NCI-H82 treated with DMSO at 0.1 percent for 48 hours (cell line): ENCODE data around the gene RRP1B.
A peak's percentile ranks its signal among the peaks of the same experiment; 100 is the strongest.
"Not testable (repeated sequence)": the region's sequence is repeated elsewhere in the genome, so short reads cannot be mapped to it uniquely, and the experiment has no call there.

ENCODE experiments used
- DNase-seq: peaks from one replicate; lab custom pipeline; 2025; ENCODE audit not compliant: unreplicated experiment; lab: John Stamatoyannopoulos, UW

The RRP1B gene

DNA sequence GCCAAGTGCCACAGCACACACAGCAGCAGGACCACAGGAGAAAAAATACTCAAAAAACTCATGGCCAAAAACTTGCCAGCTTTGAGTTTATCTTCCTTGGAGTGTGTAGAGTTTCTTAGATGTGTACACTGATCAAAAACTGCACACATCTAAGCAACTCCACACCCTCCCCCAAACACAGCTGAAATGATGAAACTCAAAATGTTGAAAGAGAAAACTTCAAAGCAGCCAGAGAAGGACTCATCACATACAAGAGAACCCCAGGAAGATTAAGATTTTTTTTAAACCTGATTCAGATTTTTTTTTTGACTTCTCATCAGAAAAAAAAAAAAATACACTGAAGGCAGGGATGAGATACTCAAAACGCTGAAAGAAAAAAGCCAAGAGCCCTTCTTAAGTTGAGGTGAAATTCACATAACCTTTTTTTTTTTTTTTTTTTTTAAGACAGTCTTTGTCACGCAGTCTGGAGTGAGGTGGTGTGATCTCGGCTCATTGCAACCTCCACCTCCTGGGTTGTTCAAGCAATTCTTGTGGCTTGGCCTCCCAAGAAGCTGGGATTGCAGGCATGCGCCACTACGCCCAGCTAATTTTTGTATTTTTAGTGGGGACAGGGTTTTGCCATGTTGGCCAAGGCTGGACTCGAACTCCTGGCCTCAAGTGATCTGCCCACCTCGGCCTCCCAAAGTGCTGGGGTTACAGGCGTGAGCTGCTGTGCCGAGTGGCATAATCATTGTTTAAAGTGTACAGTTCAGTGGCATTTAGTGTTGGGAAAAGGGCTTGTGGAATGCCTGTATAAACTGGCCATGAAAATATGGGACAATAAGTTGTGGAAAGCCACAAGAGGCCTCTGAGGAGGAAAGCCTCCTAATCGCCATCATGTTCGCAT lies 38.6 kb downstream of the RRP1B start:
- no peak for DNase-seq

DNA sequence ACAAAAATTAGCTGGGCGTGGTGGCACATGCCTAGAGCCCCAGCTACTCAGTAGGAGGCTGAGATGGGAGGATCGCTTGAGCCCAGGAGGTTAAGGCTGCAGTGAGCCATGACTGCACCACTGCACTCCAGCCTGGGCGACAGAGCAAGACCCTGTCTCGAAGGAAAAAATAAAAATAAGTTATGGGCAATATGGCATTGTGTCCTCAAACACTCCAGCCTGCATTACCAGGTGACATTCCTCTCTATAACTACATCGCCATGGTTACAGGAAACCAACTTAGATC lies 40.1 kb downstream of the RRP1B start:
- not testable (repeated sequence) for DNase-seq

DNA sequence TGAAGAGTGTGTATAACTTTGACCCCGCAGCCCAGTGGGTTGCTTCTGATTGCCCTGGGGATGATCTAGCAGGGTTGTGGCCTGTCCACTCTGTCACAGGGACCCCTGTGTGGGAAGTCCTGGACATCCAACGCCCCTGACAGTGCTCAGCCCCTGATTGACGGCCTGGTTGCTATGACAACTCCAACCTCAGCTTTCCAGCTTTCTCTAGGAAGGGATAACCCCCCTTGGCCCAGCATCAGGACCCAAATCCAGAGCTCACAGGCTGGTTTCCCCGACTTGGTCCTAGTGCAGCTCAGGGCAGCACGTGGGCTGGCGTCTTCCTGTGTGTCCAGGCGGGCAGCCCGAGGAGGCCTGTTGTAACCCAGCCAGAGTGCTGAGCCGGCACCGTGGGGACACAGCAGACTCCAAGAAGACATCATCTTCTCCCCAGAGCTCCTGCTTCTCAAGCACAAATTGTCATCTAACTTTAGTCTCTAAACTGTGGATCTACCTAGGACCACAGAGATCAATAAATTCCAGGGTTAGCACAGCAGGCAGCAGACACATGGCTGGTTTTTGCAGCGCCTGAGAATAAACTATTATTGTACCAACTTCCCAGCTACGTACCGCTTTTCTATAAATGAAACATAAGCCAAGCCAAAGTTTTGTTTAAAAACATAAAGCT lies 40.7 kb downstream of the RRP1B start:
- no peak for DNase-seq

DNA sequence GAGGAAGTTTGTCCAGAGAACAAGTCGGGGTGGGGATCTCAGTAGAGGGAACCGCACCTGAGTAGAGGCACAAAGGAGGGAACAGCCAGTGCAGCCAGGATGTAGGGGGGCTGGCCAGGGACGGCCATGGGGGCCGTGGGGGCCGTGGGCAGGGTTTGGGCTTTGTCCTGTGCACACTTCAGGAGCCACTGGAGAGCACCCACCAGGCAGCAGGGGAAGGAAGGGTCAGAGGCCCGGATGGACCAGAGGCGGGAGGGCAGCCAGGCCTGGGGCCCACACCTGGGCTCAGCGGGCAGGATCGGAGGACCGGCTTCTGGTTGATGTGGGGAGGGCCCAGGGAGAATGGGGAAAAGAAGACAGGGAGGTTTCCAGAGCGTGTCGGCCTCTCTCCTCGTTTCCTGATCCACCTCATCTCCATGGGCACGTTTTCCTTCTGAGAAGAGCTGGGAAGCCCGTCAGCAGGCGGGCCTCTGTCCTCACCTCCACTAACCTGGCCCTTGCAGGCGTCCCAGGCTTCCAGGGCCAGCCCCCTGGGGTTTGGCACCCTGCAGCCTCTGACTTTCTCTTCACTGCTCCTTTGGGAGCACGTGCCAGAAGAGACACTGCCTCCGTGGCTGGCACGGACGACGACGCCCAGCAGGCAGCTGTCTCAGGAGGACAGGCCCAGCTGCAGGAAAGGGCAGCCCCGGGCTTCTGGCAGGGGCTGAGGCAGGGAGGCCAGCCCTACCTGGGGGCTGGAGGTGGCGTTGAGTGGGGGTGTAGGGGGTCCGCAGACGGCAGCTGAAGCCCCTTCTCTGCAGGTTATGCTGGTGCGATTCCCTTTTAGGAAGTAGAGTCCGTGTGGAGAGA lies 42.8 kb downstream of the RRP1B start:
- no peak for DNase-seq

DNA sequence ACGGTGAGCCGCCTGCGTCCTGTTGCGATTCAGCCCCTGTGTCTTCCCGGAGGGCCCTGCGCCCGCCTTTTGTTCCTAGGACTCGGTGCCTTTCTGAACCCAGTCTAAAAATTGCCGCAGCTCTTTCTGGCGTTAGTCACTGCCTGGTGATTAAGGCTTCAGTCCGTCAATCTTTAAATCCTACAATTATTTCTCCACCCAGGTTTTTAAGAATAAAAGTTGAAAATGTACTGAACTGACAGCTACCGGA lies 43.4 kb downstream of the RRP1B start:
- no peak for DNase-seq

DNA sequence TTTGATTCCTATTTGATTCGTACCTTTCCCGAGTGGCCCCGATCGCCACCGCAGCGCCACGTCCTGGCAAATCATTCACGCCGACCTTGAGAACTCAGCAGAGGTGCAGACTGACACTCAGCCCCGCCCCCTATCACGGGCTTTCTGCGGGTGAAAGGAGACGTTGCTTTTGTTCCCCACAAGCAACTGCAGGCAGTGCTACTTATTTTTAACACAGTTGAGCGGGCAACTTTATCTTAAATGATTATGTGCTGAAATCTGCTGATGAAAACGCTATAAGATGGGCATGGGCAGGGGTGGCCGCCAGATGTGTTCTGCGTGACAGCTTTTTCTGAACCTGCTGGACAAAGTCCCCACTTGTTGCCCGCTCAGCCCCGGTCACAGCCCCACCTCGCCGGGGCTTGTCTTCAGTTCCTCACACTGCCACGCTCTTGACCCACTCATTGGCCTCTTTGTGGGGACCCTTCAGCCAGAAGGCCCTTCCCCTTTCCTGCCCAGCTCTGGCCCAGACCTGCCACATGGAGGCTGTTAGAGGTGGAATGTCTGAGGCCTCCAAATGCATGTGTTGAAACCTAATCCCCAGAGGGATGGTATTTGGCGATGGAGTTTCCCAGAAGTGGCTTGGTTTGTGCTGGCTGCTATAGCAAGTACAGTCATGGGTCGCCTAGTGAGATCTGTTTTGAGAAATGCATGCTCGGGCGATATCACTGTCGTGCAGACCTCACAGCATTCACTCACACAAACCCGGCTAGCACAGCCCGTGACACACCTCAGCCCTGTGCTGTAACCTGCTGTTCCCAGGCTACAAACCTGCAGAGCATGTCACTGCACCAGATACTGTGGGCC lies 43.9 kb downstream of the RRP1B start:
- no peak for DNase-seq

DNA sequence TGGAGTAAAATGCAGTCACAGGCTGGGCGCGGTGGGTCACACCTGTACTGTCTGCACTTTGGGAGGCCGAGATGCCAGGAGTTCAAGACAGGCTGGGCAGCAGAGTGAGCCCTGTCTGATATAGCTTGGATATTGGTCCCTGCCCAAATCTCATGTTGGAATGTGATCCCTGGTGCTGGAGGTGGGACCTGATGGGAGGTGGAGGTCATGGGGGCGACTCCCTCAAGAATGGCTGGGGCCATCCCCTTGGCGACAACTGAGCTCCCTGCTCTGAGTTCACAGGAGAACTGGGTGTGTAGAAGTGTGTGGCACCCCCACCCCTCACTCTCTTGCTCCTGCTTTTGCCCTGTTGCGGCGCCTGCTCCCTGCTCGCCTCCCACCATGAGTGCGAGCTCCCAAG lies 48.1 kb downstream of the RRP1B start:
- DNase-seq: no peak

DNA sequence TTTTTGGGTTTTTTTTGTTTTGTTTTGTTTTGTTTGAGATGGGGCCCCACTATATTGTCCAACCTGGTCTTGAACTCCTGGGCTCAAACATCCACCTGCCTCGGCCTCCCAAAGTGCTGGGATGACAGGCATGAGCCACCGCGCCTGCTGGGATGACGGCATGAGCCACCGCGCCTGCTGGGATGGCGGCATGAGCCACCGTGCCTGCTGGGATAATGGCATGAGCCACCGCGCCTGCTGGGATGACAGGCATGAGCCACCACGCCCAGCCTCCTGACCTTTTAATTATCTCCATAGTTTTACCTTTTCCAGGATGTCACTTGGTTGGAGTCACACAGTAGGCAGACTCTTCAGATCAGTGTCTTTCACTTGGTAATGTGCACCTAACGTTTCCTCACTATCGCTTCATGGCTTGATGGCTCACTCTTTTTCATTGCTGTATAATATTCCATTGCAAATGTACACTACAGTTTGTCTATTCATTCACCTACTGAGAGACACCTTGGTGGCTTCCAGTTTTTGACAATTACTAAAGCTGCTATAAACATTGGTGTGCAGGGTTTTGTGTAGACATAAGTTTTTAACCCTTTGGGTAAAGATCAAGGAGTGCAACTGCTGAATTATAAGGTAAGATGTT lies 49.5 kb downstream of the RRP1B start:
- DNase-seq: no peak

DNA sequence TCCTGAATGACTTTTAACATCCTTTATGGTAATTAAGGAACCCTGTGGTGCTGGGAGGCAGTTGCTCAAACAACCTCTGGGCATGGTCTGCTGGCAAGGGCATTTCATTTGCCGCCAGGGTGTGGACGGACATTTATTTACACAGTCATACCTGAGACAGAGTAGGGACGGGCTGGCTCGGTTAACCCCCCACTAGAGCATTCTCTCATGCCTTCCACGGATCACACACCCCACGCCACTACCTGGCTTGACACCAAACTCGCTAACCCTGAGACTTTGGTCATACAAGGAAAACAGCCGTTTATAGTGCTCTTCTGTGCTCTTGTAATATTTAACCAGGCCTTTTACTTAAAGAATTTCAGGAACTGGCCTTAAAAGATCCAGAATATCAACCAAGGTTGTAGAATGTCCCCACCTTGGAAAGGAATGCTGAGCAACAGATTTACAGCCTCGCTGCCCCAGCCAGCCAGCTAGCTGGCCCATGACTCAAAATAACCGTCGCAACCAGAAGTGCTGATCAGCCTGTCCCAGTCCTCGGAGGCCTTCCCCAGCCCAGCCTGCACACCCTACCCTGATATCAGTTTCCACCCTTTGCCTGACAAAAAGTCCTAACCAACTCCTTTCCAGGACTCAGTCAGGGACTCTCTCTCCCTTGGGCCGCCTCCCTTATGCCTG lies 53.0 kb downstream of the RRP1B start:
- DNase-seq: no peak

DNA sequence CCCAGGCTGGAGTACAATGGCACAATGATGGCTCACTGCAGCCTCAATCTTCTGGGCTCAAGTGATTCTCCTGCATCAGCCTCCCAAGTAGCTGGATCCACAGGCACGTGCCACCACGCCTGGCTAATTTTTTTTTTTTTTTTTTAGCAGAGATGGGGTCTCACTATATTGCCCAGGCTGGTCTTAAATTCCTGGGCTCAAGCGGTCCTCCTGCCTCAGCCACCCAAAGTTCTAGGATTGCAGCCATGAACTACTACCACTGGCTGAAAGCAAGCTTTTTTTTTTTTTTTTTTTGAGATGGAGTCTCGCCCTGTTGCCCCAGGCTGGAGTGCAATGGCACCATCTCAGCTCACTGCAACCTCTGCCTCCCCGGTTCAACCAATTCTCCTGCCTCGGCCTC lies 53.8 kb downstream of the RRP1B start:
- DNase-seq: not testable (repeated sequence)

DNA sequence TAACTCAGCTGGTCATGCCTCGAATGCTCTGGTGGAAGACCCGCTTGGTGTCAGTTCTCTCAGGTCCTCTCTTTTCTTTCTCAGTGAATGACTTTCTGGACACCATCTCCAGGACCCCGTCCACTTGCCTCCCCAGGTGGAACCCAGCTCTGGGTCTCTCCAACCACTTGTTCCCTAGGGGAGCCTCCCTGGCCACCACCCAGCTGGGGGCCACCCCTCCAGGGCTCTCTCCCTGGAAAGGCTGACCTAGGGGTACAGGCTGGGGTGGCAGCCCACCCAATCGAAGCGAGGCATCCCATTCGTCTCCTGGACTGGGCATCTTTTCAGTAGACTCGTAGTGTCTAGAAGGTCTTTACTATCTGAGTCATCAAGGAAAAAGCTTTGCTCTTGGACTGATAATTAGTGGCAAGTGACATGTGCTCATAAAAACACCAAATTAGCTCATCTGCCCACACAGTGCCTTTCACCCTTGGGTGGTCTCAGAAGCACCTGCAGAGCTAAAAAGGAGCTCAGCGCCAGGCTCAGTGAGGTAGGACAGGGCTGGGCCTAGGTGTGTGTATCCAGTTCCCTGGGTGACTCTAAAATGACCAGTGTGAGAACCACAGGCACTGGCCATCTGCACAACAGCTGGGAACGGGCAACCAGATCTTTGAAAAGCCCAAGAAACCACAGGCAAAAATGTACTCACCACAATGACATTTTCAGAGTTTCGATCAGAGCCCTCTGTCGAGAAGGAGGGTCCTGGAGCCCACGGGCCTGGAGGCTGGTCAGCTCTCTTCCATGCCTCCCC lies 57.2 kb downstream of the RRP1B start:
- DNase-seq: no peak

DNA sequence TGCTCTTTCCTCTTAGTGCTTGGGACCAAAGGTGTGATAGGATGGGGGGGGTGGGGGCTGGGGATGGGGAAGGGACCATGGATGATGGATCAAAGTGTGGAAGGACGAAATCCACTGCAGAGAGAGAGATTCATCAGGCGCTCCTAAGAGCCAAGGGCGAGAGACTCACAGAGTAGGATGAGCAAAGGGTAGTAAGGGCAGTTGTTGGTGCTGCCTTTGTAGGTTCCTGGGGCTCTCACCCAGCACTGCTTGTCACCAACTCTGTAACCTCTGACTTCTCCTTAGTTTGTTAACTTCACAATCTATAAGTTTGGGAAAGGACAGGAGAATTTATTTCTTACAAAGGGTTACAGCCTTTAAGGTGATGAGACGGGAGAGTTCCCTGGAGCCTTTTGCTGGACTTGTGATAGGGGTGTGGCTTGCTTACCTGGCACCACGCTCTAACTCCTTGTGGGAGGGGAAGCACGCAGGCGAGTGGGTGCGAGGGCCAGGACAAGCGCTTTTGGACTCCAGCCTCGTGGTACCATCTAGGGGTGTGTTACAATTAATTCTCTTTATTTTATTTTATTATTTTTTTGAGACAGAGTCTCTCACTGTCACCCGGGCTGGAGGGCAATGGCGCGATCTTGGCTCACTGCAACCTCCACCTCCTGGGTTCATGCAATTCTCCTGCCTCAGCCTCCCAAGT lies 58.0 kb downstream of the RRP1B start:
- DNase-seq: peak; percentile 1

DNA sequence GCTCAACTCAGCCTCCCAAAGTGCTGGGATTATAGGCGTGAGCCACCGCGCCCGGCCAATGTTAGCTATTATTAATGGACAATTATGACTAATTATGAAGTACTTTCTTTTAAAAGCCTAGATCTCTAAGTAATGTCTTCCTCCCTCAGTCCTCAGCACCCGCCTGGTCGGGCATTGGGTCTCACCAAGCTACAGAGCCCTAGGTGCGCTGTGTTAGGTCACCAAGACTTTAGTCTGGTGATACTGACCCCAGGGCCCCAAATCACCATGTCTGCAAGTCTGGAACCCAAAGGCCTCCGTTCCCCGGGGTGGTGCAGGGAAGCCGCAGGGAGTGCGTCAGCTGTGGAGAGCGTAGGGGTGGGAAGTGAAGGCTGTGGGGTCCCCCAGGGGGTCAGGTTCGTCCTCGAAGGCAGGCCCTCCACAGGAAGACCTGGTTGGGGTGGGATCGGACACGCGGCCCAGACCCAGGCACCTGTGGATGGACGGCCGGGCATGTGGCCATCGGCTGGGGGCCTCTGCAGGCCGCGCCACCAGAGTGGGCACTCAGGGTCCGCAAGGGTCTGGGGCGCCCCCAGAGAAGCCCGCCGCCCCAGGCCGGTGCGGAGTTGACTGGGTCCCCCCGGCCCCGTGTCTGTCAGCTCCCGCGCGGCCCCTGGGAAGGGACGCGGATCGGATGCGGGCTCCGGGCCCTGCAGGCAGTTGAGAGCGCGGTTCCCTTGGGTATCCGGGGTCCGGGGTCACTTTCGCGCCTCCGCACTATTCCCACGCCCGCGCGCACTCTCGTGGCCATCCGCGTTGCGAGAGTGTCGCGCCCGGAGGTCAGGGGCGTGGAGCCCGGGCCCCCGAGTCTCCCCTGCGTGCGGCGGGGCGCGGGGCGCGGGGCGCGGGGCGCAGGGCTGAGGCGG lies 58.9 kb downstream of the RRP1B start:
- DNase-seq: no peak

DNA sequence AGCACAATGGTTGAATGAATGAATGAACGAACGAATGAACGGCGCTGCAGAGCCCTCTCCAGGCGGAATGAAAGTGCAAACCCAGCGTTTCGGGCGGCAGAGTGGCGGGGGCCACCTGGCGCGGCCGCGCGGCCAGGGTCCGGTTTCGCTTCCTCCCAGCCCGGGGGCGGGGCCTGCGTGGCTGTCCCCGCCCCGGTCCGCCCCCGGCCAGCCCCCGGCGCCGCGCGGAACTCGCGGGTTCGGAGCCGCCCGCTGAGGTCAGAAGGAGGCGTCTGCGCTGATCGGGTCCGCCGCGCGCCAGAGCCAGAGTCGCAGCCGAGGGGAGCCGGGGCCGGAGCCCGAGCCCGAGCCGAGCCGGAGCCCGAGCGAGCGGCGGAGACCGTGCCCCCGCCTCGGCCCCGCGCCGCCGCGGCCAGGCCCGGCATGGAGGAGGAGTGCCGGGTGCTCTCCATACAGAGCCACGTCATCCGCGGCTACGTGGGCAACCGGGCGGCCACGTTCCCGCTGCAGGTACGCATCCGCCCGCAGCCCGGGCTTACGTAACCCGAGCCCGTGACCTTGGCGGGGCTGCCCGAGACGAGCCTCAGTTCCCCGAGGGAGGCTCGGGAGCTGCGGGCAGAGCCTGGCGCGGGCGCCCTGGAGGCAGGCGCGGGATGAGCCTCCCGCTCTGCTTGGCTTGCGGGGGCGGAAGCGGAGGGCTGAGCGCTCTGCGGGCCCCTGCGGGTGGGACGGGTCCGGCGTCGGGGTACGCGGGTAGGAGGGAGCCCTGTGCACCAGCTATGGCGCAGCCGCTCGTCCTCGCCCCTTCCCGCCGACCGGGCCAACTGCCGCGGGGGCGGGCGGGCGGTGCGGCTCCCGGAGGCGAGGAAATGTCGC lies 59.8 kb downstream of the RRP1B start, which contains the start of gene PDXK:
TSS of gene PDXK (plus strand) at position 258 of the 876 bp plus-strand sequence. CDS start at position 424, 166 bp downstream.
- peak; percentile 35 for DNase-seq

DNA sequence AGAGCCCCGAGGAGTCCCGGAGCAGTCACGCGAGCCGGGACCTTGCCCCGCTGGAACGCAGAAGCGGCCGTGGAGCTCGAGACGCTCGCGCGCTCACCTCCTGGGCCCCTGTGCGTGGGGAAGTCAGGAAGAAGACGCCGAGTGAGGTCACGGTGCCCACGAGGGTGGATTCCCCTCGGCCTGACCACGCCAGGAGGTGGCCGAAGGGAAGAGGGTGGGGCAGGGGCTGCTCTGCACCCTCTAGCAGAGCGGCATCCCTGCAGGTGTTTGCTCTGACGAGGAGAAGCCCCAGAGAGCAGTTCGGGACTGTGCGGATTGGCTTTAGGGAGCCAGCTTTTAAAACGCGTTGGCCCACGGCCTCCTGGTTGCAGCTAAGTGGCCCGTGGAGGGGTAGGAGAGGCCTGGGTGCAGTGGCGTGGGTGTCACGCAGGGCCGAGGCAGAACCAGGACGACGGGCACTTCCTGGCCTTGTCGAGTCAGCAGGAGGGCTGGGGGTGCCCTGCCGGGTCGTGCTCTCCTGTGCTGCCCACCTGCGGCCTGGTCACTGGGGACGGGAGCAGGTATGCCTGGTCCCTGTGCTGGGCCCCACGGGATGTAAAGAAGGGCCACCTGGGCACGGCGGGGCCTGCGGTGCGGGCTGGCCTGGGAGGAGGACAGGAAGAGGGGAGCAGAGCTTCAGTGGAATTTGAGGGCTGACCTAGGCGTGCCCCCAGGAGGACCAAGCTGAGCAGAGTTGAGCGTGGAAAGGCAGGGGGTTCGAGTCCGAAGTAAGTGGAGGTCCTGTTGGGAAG lies 60.6 kb downstream of the RRP1B start:
- no peak for DNase-seq
